ENCODE results near the gene APLN.

Gene APLN

GRCh38 chrX:129655547-129656249, 942 bp upstream of the APLN start:
- DNase-seq (ENCODE audit: low read depth) = peak; percentile 31
- no peak overlapping the region for H3K4me3 ChIP-seq (ENCODE audit: low read depth, low read length)
- TF ChIP-seq MYC (IDR thresholded peaks at IDR 0.05; ENCODE audit: low read depth, low read length) (no peak), POLR2A (IDR thresholded peaks at IDR 0.05; ENCODE audit: extremely low read depth, insufficient read length) (no peak), CTCF (IDR thresholded peaks at IDR 0.05; ENCODE audit: low read depth, low read length) (no peak), MAX (IDR thresholded peaks at IDR 0.05; ENCODE audit: low read depth, low read length) (no peak)

- peak overlapping the region; percentile 32 for H3K4me3 ChIP-seq (ENCODE audit: low read depth, low read length)
- TF ChIP-seq MYC (IDR thresholded peaks at IDR 0.05; ENCODE audit: low read depth, low read length) (no peak), CTCF (IDR thresholded peaks at IDR 0.05; ENCODE audit: low read depth, low read length) (no peak), POLR2A (IDR thresholded peaks at IDR 0.05; ENCODE audit: extremely low read depth, insufficient read length) (no peak), MAX (IDR thresholded peaks at IDR 0.05; ENCODE audit: low read depth, low read length) (no peak)
- DNase-seq (ENCODE audit: low read depth) = peak; percentile 42
Measured at GRCh38 chrX:129653971-129654651, 645 bp downstream of the APLN start.

GRCh38 chrX:129653181-129653970, 1.4 kb downstream of the APLN start:
- H3K4me3 ChIP-seq (ENCODE audit: low read depth, low read length) = no peak overlapping the region
- no peak for DNase-seq (ENCODE audit: low read depth)
- TF ChIP-seq MAX (IDR thresholded peaks at IDR 0.05; ENCODE audit: low read depth, low read length) = no peak
- TF ChIP-seq CTCF (IDR thresholded peaks at IDR 0.05; ENCODE audit: low read depth, low read length) = no peak
- TF ChIP-seq MYC (IDR thresholded peaks at IDR 0.05; ENCODE audit: low read depth, low read length) = no peak
- TF ChIP-seq POLR2A (IDR thresholded peaks at IDR 0.05; ENCODE audit: extremely low read depth, insufficient read length) = no peak

GRCh38 chrX:129652565-129653169, 2.1 kb downstream of the APLN start:
- no peak for DNase-seq (ENCODE audit: low read depth)
- no peak overlapping the region for H3K4me3 ChIP-seq (ENCODE audit: low read depth, low read length)
- no peak for TF ChIP-seq MYC (IDR thresholded peaks at IDR 0.05; ENCODE audit: low read depth, low read length)
- TF ChIP-seq POLR2A (IDR thresholded peaks at IDR 0.05; ENCODE audit: extremely low read depth, insufficient read length) = no peak
- no peak for TF ChIP-seq MAX (IDR thresholded peaks at IDR 0.05; ENCODE audit: low read depth, low read length)
- TF ChIP-seq CTCF (IDR thresholded peaks at IDR 0.05; ENCODE audit: low read depth, low read length) = no peak

GRCh38 chrX:129651756-129652564, 2.8 kb downstream of the APLN start:
- TF ChIP-seq POLR2A (IDR thresholded peaks at IDR 0.05; ENCODE audit: extremely low read depth, insufficient read length) = no peak
- no peak for TF ChIP-seq MYC (IDR thresholded peaks at IDR 0.05; ENCODE audit: low read depth, low read length)
- TF ChIP-seq MAX (IDR thresholded peaks at IDR 0.05; ENCODE audit: low read depth, low read length) = no peak
- no peak for TF ChIP-seq CTCF (IDR thresholded peaks at IDR 0.05; ENCODE audit: low read depth, low read length)
- DNase-seq (ENCODE audit: low read depth) = no peak
- no peak overlapping the region for H3K4me3 ChIP-seq (ENCODE audit: low read depth, low read length)

All from NB4 (cell line).